HG03457 (cell line): Measurements from ENCODE around the gene SLC25A36.
"Not testable (repeated sequence)": the region's sequence is repeated elsewhere in the genome, so short reads cannot be mapped to it uniquely, and the experiment has no call there.

Experiments
- ATAC-seq: cut with Tn5 transposase; IDR thresholded peaks from one replicate; pipeline ENCODE4 v1.9.1; 2021; ENCODE audit warnings: moderate number of reproducible peaks; ENCODE audit not compliant: unreplicated experiment

The SLC25A36 gene

GRCh38 chr3:140931016-140931454, 10.6 kb upstream of the SLC25A36 start:
- ATAC-seq: no peak

DNA sequence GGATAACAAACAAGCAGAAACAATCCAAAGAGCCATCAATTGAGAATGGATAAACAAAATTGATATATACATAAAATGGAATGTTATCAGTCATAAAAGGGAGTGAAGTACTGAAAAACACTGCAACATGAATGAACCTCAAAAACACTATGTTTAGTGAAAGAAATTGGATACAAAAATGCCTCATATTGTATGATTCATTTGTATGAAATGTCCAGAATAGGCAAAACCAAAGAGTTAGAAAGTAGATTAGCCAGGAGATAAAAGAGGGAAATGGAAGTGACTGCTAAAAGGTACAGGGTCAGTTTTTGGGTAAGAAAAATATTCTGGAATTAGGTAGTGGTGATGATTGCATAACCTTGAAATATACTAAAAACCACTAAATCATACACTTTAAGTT, 9.8 kb upstream of the SLC25A36 start:
- no peak for ATAC-seq

- ATAC-seq: no peak
These were observed 8.5 kb upstream of the SLC25A36 start for GRCh38 chr3:140933109-140933508.

DNA sequence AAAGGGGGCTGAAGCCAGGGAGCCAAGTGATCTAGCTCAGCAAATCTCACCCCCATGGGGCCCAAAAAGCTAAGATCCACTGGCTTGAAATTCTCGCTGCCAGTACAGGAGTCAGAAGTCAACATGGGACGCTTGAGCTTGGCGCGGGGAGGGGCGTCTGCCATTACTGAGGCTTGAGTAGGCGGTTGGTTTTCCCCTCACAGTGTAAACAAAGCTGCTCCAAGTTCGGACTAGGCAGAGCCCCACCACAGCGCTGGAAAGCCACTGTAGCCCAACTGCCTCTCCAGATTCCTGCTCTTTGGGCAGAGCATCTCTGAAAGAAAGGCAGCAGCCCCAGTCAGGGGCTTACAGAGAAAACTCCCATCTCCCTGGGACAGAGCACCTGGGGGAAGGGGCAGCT, 8.1 kb upstream of the SLC25A36 start:
- no peak for ATAC-seq

GRCh38 chr3:140939305-140939704, 2.3 kb upstream of the SLC25A36 start:
- not testable (repeated sequence) for ATAC-seq

DNA sequence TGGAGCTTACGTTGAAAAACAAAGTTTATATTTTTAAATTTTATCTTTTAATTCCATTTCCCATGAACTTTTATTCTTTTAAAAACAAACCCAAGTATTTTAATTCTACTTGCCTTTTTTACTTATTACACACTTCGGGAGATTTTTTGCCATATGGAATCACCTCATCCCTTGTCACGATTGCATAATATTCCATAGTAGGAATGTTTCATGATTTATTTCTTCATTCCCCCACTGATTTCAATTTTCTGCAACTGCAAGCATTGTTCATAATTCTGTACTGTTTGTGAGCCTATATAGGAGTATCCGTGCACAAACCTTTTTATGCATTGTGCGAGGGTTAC, 574 bp upstream of the SLC25A36 start:
- ATAC-seq: no peak

GRCh38 chr3:140942221-140943104, 827 bp downstream of the SLC25A36 start:
- ATAC-seq: peak; percentile 29

DNA sequence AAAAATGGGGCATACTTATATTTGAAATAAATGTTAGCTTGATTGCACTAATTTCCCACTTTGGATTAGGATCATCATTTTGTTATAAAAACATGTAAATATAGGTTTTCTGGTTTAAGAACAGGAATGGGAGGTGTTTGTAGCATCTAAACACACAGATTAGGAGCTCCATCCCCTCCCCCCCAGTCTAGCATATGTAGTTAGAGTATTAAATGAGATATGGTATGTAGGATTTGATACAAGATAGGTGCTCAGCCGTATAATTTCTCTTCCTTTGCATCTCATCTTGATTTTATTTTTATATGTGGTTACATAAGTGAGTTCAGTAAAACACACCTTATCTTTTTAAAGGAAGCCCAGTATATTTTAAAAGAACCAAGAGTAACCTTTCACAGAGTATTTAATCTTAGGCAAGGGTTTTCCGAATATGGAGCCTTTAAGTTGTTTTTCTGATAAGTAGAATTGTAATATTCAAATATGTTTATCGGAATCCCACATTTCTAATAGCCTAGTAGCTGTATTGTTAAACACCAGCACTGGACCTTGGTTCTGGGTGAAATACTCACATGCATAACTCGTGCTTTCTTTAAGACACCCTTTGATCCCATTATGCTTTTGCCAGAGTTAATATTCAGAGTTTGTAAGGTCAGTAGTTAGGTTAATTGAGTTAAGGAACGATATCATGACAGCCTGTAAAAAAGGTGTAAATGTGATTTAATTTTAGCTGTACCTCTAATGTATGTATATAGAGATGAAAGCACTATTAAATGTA, 2.3 kb downstream of the SLC25A36 start:
- no peak for ATAC-seq

GRCh38 chr3:140948460-140949249, 7.0 kb downstream of the SLC25A36 start:
- no peak for ATAC-seq

DNA sequence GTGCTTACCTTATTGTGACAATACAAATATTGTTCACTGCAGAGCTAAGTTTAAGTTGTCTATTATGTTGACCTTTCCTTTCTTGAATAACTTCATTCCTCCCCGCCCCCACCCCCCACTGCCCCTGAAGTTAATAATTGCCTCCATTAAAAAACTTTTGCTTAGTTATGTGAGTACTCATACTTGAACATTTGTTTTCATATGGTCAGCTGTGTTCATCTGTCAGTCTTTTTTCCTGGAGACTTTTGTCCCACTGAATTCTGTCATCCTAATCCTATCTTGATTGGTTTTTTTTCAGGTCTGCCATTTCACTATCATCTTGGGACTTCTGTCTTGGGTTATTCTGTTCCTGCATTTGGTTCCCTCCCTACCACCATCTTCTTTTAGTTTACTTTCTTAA, 8.5 kb downstream of the SLC25A36 start:
- ATAC-seq: no peak

GRCh38 chr3:140950863-140951262, 9.2 kb downstream of the SLC25A36 start:
- no peak for ATAC-seq

DNA sequence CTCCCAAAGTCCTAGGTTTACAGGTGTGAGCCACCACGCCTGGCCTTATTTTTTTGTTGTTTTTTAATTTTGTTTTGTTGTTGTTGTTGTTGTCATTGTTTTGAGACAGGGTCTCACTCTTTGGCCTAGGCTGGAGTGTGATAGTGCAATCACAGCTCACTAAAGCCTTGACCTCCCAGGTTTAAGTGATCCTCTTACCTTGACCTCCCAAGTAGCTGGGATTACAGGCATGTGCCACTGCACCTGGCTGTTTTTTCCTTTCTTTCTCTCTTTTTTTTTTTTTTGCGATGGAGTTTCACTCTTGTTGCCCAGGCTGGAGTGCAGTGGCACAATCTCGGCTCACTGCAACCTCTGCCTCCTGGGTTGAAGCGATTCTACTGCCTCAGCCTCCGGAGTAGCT, 10.1 kb downstream of the SLC25A36 start:
- not testable (repeated sequence) for ATAC-seq

DNA sequence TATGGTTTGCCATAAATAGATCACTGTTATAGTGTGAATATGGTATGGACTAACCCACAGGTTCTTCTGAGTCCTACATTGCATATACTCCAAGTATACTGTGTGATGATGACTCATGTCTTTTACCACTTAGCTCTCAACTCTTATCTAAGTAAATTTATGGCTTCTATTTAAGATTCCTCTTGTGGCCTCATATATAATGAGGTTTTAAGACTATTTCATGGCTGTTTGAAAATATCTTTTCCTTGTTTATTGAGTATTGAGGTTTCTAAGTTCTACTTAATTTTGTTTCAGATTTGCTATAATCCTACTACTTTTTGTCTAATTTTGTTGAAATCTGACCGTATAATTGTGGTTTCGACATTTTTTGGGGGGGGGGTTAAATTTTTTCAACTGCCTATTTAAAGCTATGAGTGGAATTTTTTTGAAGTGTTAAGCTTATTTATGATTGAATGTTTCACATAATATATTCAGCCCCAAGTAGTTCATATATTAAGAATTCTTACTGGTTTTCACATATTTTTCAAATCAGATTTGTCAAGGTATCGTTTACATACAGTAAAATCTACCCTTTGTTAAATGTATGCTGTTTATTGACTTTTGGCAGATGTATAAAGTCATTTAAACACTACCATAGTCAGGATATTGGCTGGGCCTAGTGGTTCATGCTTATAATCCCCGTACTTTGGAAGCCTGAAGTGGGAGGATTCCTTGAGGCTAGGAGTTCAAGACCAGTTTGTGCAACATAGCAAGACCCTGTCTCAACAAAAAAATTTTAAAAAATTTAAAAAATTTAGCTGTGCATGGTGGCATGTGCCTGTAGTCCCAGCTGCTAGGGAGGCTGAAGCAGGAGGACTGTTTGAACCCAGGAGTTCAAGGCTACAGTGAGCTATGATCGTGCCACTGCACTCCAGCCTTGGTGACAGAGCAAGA, 11.7 kb downstream of the SLC25A36 start:
- no peak for ATAC-seq

DNA sequence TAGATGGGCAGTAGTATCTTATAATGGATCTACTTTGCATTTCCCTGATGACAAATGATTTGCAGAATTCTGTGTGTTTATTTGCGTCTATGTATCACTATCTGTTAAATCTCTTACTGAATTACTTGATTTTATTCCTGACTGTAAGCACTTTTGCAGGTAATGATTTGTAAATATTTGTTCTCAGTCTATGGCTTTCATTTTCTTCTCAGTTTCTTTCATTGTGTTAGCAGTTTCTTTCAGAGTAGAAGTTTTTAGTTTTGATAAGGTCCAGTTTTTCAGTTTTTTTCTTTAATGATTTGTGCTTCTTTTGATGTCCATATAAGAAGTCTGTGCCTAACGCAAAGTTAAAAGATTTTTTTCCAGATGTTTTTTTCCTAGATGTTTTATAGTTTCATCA, 12.9 kb downstream of the SLC25A36 start:
- ATAC-seq: no peak

DNA sequence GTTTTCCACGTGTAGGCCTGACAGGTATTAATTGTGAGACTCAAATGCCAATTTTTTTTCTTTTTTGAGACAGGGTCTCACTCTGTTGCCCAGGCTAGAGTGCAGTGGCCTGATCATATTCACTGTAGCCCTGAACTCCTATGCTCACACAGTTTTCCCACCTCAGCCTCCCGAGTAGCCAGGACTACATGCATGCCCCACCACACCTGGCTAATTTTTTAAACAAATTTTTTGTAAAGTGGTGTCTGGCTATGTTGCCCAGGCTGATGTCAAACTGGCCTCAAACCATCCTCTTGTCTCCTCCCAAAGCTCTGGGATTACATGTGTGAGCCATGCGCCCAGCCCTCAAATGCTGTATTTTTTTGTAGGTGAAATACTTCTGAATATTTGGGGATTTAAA, 14.0 kb downstream of the SLC25A36 start:
- no peak for ATAC-seq

- no peak for ATAC-seq
These were observed 14.6 kb downstream of the SLC25A36 start for GRCh38 chr3:140956058-140956835.

GRCh38 chr3:140972833-140973232, 31.2 kb downstream of the SLC25A36 start:
- ATAC-seq: no peak

DNA sequence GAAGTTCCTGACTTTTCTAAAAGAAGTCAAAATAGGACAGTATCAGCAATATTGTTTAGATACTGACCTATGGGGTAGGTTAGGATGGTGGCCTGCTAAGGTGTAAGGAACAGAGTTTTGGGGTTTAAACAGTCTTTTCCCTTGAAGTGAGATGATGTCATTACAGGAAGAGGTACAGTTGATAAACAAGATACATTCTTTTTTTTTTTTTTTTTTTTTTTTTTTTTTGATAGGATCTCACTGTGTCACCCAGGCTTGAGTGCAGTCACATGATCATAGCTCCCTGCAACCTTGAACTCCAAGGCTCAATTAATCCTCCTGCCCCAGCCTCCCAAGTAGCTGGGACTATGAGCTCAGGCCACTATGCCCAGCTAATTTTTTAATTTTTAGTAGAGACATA, 33.3 kb downstream of the SLC25A36 start:
- no peak for ATAC-seq

- ATAC-seq: no peak
These were observed 39.0 kb downstream of the SLC25A36 start for GRCh38 chr3:140980663-140981062.
